K562 (cell line): ENCODE measurements around the gene SDHC. TPM values are rescaled to one million over a fixed set of nuclear protein-coding genes. Genes with fewer than 3 reads are reported as not detected.

Experiments used
- CBX3 ChIP-seq, 2 experiments: IDR thresholded peaks; 1 replicate in 1 of 2; 2 replicates in 1 of 2; pipeline ENCODE4 v1.6.1; 2012; ENCODE audit warnings: inconsistent platforms in 2 of 2, low read length in 2 of 2, borderline replicate concordance in 1 of 2, control low read depth in 1 of 2
- CXXC5 ChIP-seq: fragments of 250-450 bp; sonication (Bioruptor Pico); IDR thresholded peaks from 2 replicates; pipeline ENCODE4 v1.8.0; 2022; ENCODE audit warnings: inconsistent platforms, mild to moderate bottlenecking, moderate library complexity
- E2F6 ChIP-seq, 2 experiments: IDR thresholded peaks; 2 replicates each; pipeline ENCODE4 v1.6.1; 2011; ENCODE audit warnings: borderline replicate concordance in 1 of 2, control low read depth in 1 of 2, low read depth in 1 of 2, low read length in 1 of 2, mild to moderate bottlenecking in 1 of 2, mixed read lengths in 1 of 2, moderate library complexity in 1 of 2; ENCODE audit not compliant: insufficient read depth in 1 of 2, insufficient read length in 1 of 2, poor library complexity in 1 of 2, severe bottlenecking in 1 of 2; ENCODE audit errors: extremely low read depth in 1 of 2
- EHMT2 ChIP-seq: fragments of 450-650 bp; IDR thresholded peaks from 2 replicates; pipeline ENCODE4 v1.6.1; 2018; ENCODE audit warnings: antibody characterized with exemption
- HDAC6 ChIP-seq: IDR thresholded peaks from 2 replicates; pipeline ENCODE4 v1.6.1; 2012; ENCODE audit warnings: low read depth, mild to moderate bottlenecking, control low read depth, inconsistent platforms, low read length, moderate library complexity
- MCM7 ChIP-seq, 2 experiments: fragments of 450-650 bp; IDR thresholded peaks; 2 replicates each; pipeline ENCODE4 v1.6.1; 2016 to 2018
- NCOA6 ChIP-seq: fragments of 450-650 bp; IDR thresholded peaks from 2 replicates; pipeline ENCODE4 v1.6.1; 2017; ENCODE audit warnings: mild to moderate bottlenecking
- NR2C1 ChIP-seq, 2 experiments: fragments of 450-650 bp; IDR thresholded peaks; 2 replicates each; pipeline ENCODE4 v1.6.1; 2017; ENCODE audit warnings: mild to moderate bottlenecking in 2 of 2, antibody characterized with exemption in 1 of 2, inconsistent platforms in 1 of 2, missing compliant biosample characterization in 1 of 2, missing genetic modification characterization in 1 of 2
- RBM14 ChIP-seq: fragments of 200-400 bp; formaldehyde crosslinking; IDR thresholded peaks from 2 replicates; pipeline ENCODE4 v1.6.1; 2018; ENCODE audit warnings: low read depth, mild to moderate bottlenecking, low read length, moderate library complexity, borderline replicate concordance; ENCODE audit not compliant: insufficient read depth
- RBM39 ChIP-seq: fragments of 200-400 bp; formaldehyde crosslinking; optimal IDR thresholded peaks from 2 replicates; pipeline ENCODE3; 2018; ENCODE audit warnings: low read depth, low read length
- SRSF1 ChIP-seq: fragments of 200-400 bp; formaldehyde crosslinking; IDR thresholded peaks from 2 replicates; pipeline ENCODE4 v1.6.1; 2017; ENCODE audit warnings: mild to moderate bottlenecking, low read depth, low read length, moderate library complexity
- STAT6 ChIP-seq: sonication (generic); formaldehyde crosslinking; IDR thresholded peaks from 2 replicates; pipeline ENCODE4 v1.8.1; 2023; ENCODE audit warnings: mild to moderate bottlenecking, missing genetic modification reagents
- ZFX ChIP-seq: sonication (generic); formaldehyde crosslinking; IDR thresholded peaks from 2 replicates; pipeline ENCODE4 v1.8.0; 2022; ENCODE audit warnings: mild to moderate bottlenecking, missing genetic modification reagents, moderate library complexity
- ZKSCAN1 ChIP-seq: fragments of 150-350 bp; IDR thresholded peaks from 2 replicates; pipeline ENCODE4 v1.6.1; 2016; ENCODE audit warnings: low read depth, low read length
- ZNF23 ChIP-seq: fragments of 250-450 bp; sonication (Bioruptor Pico); IDR thresholded peaks from 2 replicates; pipeline ENCODE4 v1.4.0; 2020; ENCODE audit warnings: mild to moderate bottlenecking
- polyA plus RNA-seq, 8 experiments: library from polyadenylated mRNA; depleted of rRNA in 4 of 8; stranded (reverse) in 5 of 8; unstranded in 3 of 8; fragments of >200 nt; fragmentation: Nextera tagmentation in 2 of 8; fragmentation: Illumina TruSeq in 1 of 8; extraction: Ambion mirVana in 2 of 8; extraction: Trizol in 1 of 8; gene quantifications; 2 replicates each; pipeline versions ENCODE4 v1.2.1 to v1.2.3, GENCODE V29; 2011 to 2014; ENCODE audit warnings: inconsistent platforms in 1 of 8, missing spikeins in 1 of 8
- total RNA-seq, 7 experiments: library from RNA; depleted of rRNA in 6 of 7; stranded (reverse); fragments of >200 nt in 6 of 7; fragmentation: Illumina TruSeq in 2 of 7; extraction: Trizol in 2 of 7; gene quantifications; 2 replicates each; pipeline versions ENCODE4 v1.2.1 to v1.2.3, GENCODE V29; 2011 to 2021; ENCODE audit warnings: low replicate concordance in 1 of 7
- TF ChIP-seq, protein P1 (sequence below): fragments of 200-800 bp; sonication (Bioruptor generic); IDR thresholded peaks from 2 replicates; pipeline ENCODE4 v1.6.1; 2016; ENCODE audit warnings: missing genetic modification characterization, missing compliant biosample characterization

SDHC gene
- total and polyA plus RNA-seq, 9 of the 15 experiments (the other 6 are each of a cell fraction or from before 2014, with no cell fraction given) = 7.7 to 309 (median 174) TPM

- TF ChIP-seq SRSF1 = no peak
- no peak for TF ChIP-seq STAT6 (CRISPR knock-in tag)
- TF ChIP-seq ZNF23 = no peak
- no peak for TF ChIP-seq RBM39
- TF ChIP-seq NCOA6 = no peak
- TF ChIP-seq NR2C1 (IDR thresholded peaks at IDR 0.05) = peak; percentile 50; the same call in 1 of the 2 replicates
- peak; percentile 52; the same call in 1 of the 2 replicates for TF ChIP-seq NR2C1 (tag; IDR thresholded peaks at IDR 0.05)
- peak; percentile 35; the same call in 1 of the 2 replicates for TF ChIP-seq CXXC5
- TF ChIP-seq, protein P1, sequence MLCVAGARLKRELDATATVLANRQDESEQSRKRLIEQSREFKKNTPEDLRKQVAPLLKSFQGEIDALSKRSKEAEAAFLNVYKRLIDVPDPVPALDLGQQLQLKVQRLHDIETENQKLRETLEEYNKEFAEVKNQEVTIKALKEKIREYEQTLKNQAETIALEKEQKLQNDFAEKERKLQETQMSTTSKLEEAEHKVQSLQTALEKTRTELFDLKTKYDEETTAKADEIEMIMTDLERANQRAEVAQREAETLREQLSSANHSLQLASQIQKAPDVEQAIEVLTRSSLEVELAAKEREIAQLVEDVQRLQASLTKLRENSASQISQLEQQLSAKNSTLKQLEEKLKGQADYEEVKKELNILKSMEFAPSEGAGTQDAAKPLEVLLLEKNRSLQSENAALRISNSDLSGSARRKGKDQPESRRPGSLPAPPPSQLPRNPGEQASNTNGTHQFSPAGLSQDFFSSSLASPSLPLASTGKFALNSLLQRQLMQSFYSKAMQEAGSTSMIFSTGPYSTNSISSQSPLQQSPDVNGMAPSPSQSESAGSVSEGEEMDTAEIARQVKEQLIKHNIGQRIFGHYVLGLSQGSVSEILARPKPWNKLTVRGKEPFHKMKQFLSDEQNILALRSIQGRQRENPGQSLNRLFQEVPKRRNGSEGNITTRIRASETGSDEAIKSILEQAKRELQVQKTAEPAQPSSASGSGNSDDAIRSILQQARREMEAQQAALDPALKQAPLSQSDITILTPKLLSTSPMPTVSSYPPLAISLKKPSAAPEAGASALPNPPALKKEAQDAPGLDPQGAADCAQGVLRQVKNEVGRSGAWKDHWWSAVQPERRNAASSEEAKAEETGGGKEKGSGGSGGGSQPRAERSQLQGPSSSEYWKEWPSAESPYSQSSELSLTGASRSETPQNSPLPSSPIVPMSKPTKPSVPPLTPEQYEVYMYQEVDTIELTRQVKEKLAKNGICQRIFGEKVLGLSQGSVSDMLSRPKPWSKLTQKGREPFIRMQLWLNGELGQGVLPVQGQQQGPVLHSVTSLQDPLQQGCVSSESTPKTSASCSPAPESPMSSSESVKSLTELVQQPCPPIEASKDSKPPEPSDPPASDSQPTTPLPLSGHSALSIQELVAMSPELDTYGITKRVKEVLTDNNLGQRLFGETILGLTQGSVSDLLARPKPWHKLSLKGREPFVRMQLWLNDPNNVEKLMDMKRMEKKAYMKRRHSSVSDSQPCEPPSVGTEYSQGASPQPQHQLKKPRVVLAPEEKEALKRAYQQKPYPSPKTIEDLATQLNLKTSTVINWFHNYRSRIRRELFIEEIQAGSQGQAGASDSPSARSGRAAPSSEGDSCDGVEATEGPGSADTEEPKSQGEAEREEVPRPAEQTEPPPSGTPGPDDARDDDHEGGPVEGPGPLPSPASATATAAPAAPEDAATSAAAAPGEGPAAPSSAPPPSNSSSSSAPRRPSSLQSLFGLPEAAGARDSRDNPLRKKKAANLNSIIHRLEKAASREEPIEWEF (CRISPR knock-in tag) = no peak
- no peak for TF ChIP-seq ZKSCAN1
- TF ChIP-seq HDAC6 = no peak
- no peak for TF ChIP-seq ZFX (CRISPR knock-in tag)
- TF ChIP-seq CBX3 (IDR thresholded peaks at IDR 0.05; ENCODE audit: borderline replicate concordance in 1 of 2, low read length in 2 of 2) = peak in 1 of 2 experiments; percentile 25; a peak in 1 of 3 replicates
- TF ChIP-seq RBM14 = no peak
- TF ChIP-seq EHMT2 = no peak
- TF ChIP-seq E2F6 (IDR thresholded peaks at IDR 0.05; ENCODE audit: borderline replicate concordance in 1 of 2, extremely low read depth in 1 of 2, insufficient read depth in 1 of 2, insufficient read length in 1 of 2, low read depth in 1 of 2, low read length in 1 of 2, poor library complexity in 1 of 2, severe bottlenecking in 1 of 2) = no peak
- TF ChIP-seq MCM7 (IDR thresholded peaks at IDR 0.05) = no peak
Observed at GRCh38 chr1:161404051-161404597, 89.9 kb downstream of the SDHC start (continued).
